ENCODE results near the gene CRYBG3.
"Not testable (repeated sequence)": the region's sequence is repeated elsewhere in the genome, so short reads cannot be mapped to it uniquely, and the experiment has no call there.

The CRYBG3 gene

DNA sequence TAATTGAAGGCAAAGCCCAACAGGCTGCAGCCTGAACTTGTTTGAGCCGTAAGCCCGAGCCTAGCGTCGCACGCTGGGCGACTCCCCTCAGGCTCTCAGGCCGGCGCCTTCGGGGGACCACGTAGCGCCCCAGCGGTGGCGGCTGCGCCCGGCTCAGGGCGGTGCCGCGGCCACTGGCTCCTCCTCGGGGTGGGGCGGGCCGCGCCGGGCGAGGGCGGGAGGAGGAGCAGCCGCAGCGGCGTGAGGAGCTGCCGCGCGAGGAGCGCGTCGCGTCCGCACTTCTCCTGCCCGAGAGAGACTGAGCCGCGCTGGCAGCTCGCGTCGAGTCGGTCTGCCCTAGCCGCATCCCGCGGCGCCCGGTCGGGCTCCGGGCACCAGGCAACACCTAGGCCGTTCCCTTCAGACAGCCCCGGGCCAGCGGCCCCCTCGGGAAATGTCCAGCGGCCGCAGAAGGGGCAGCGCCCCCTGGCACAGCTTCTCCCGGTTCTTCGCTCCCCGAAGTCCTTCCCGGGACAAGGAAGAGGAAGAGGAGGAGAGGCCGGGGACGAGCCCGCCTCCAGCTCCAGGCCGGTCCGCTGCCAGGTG is at the start of gene CRYBG3:
CRYBG3 (plus strand) TSS at position 238 of the 585 bp plus-strand sequence; CDS start at position 434, 196 bp downstream.
- DNase-seq (ENCODE audit: low read depth), result peak; percentile 66

DNA sequence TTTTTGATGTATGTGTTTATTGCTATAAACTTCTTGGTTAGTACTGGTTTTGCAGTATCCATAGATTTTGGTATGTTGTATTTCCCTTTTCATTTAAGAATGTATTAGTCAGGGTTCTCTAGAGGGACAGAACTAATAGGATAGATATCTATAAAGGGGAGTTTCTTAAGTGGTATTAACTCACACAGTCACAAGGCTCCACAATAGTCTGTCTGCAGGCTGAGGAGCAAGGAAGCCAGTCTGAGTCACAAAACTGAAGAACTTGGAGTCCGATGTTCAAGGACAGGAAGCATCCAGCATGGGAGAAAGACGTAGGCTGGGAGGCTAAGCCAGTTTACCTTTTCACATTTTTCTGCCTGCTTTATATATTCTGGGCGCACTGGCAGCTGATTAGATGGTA is 48.9 kb upstream of the CRYBG3 start:
- DNase-seq (ENCODE audit: low read depth), result no peak

DNA sequence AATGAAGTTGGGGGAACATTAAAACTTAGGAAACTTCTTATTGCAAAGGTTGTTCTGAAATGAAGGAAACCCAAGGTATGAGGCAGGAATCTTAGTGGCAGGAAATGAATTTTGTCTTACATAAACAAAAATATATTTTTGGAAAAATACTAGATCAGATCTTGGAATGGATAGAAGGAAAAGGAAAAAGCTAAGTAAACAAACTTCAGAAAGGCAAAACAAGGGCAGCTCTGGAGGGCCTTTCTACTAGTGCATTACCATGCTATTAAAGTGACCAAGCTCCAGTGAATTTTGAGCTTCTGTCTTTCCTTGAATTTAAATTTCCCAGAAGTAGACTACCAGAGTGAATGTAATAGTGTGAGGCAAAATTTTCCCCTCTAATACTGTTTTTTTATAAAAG is 43.7 kb upstream of the CRYBG3 start:
- no peak for DNase-seq (ENCODE audit: low read depth)

DNA sequence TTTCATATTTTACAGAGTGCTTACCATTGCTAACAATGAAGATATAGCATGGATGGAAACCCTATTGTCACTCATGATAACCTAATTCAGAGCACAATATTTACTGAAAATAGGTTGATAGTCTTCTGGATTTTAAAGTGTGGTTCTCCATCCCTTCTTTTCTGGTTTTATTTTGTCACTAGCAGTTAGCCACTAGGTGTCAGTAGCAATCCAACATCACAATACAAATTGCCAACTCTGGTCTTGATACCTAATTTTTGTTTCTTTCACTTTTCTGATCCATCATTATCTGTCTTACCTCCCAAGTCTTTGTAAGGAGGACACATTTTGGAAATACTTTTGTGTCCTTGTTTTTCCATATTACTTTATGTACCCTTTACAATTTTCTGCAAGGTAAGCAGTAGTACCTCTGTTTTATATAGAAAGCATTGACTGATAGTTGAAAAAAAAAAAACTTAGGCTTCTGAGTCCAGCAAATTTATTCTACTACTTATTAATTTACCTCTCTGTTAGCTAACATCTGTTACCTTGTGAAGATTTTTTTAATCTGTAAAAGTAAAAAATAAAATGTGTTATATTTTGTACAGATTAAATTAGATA is 28.3 kb upstream of the CRYBG3 start:
- no peak for DNase-seq (ENCODE audit: low read depth)

DNA sequence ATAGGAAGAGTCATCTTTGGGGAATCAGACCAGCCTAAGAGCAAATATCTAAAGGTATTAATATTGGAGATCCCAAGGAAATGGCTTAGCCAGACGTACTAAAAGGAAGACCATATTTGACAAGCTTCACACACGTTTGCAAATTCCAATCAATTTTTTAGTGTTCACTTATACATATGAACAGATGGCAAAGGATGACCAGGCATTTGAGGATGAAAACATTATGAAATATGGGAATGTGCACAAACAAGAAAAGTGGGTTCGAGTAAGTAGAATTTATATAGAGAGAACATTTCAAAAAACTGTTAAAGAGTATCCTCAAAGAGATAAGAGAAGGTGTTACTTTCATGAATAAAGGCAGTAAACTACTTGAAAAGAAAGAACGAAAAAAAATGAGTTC is 25.9 kb upstream of the CRYBG3 start:
- no peak for DNase-seq (ENCODE audit: low read depth)

DNA sequence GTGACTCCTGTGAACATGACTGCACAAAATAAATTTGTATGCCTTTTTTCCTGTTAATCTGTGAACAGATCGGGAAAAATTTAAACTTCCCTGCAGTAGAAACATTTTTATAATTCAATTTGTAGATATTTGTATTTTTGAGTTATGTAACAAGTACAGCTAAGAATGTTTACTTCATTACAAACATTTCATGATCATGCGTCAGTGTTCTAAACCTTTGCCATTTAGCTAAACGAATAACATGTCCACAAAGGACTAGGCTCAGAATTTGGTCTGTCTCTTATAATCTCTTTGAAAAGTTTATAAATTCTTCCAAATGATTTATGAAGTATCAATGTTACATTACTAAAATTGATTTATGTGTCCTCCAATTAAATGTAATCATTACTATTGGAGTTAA is 17.3 kb upstream of the CRYBG3 start:
- DNase-seq (ENCODE audit: low read depth), result no peak

DNA sequence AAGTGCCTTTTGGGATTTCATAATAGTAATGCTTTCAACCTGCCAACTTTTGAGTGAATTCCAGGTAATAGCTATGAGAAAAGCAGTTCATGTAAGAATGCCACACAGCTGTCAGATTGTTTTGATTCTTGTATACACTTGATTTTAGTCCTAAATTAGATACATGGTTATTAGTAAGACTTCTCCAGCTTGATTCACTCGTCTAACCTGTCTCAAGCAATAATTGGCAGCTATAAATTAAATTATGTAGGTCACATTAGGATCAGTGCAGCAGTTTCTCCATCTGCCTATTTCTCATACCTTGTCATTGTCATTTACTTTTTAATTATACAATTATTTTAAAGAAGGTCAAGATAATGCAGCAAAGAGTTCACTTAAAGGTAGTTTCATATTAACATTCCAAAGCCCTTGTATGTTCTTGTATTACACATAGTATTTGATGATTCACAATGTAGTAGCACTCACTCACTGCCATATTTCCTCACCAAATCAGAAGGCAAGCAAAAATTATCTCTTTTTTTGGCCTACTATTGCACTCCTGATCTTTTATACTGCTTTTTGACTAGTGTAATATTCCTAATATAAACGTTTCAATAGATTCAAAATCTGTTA is 10.9 kb upstream of the CRYBG3 start:
- DNase-seq (ENCODE audit: low read depth), result no peak

DNA sequence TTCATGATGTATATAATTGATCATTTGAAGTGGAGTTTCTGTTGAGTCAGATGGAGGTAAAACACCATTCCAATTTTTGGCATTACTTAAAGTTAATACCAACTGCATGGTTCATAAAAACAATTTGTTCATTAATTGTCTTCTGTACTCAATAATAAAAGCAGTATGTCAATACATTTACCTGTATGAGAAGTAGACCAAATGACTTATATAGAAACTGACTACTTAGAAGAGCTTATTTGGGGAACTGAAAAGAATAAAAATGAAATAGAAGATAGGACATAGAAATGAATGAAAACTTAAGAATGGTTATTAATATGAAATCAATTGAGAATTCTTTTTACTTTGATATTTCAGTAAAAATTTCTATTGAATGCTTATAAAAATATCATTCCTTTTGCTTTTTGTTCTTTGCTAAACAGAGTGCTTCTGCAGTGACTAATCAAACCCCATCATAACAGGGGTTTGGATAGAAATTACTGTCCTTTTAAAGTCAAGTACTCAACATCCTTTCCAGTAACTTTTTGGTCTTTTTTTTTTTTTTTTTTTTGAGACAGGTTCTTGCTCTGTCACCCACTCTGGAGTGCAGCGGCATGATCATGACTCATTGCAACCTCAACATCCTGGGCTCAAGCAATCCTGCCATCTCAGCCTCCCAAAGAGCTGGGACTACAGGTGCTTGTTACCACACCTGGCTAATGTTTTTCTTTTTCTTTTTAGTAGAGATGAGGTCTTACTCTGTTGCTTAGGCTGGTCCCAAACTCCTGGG is 6.5 kb upstream of the CRYBG3 start:
- DNase-seq (ENCODE audit: low read depth), result no peak

DNA sequence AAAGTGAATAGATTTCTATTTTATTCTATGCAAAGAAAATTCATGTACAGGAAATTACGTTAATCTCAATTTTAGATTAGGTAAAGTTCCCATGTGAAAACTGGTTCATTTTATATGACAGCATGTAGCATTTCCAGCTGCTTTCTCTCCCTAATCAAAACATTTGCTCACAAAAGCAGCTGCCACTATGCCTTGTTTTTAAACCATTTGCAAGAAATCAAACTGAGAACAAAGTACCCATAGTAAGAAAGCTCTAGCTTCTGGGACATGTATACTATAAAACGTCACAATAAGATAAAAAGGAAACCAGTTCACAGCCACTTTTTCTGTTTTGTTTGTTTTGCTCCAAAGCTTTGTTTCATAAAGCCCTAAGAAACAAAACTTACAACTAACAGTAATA is 5.0 kb upstream of the CRYBG3 start:
- no peak for DNase-seq (ENCODE audit: low read depth)

DNA sequence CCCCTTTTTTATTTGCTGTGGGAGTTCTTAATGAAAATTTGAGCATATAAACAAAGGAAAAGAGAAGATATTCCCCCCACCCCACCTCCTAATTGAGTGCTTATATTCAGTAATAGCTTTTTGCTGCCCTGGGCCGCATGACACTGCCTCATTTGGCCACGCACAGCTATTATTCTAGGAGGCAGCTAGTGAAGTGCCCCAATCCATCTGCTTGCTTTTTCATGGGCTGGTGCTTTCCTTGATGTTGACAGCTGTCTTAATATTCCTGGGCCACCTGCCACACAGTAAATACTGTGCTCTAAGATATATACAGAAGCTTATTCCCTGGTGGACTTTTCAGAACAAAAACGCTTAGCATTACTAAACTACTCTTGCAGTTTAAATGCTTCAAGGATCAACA is 3.8 kb upstream of the CRYBG3 start:
- no peak for DNase-seq (ENCODE audit: low read depth)

DNA sequence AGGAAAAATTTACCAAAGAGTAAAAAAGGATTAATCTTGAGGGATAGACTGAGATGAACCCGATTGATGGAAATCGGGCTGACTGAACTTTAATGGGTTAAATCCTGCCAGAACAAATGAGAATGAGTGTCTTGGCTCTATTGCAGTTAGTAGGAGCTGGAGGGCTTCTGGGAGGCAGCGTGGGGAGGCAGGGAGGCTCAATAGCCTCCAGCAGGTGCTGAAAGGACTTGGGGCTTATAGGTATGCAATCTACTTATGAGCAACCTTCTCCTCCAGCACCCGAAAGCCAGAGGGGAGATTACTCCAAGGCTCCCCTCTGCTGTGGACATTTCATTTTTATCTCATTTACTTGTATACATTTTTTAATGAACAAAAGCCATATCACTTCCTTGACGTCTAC is 1.0 kb upstream of the CRYBG3 start:
- no peak for DNase-seq (ENCODE audit: low read depth)

DNA sequence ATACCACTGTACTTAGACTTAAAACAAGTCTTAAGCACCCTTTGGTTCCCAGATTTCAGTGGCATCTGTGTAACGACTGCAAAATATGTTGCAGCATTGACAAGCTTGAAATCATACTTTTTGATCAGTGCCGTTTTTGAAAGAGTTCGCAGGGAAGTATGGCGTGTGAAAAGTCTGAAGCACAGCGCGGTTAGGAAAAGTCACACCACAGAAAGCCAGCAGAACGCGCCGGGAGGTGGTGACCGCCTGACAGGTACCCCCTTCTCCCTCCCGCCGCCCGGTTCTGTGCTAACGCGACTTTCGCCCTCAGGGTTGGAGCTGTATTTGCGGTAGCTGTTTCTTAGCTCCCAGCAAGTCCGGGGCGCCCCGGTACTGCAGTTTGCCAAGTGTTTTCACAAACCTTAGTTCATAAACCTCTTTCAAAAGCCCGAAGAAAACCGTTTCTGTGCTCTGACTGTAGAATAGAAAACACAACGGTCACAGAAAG is 481 bp upstream of the CRYBG3 start:
- peak; percentile 13 for DNase-seq (ENCODE audit: low read depth)

DNA sequence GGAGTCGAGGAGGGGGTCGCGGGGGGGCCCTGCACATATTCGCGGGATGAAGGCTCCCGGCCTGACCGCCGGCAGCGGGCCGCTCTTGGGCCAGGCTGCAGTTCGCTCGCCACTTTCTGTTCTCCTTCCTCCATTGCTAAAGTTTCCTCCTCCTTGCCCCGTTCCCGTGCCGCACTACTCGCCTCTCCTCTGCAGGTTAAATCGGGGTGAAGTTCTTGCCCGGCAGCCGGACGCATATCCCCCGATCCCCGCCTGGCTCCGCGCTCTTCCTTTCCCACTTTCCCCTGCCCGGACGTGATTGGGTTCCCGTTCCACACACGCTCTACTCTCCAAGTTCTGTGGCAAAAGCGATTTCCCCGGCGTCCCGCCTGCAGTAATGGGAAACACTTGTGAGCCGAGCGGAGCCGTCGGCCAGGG is 556 bp downstream of the CRYBG3 start:
- DNase-seq (ENCODE audit: low read depth), result no peak

DNA sequence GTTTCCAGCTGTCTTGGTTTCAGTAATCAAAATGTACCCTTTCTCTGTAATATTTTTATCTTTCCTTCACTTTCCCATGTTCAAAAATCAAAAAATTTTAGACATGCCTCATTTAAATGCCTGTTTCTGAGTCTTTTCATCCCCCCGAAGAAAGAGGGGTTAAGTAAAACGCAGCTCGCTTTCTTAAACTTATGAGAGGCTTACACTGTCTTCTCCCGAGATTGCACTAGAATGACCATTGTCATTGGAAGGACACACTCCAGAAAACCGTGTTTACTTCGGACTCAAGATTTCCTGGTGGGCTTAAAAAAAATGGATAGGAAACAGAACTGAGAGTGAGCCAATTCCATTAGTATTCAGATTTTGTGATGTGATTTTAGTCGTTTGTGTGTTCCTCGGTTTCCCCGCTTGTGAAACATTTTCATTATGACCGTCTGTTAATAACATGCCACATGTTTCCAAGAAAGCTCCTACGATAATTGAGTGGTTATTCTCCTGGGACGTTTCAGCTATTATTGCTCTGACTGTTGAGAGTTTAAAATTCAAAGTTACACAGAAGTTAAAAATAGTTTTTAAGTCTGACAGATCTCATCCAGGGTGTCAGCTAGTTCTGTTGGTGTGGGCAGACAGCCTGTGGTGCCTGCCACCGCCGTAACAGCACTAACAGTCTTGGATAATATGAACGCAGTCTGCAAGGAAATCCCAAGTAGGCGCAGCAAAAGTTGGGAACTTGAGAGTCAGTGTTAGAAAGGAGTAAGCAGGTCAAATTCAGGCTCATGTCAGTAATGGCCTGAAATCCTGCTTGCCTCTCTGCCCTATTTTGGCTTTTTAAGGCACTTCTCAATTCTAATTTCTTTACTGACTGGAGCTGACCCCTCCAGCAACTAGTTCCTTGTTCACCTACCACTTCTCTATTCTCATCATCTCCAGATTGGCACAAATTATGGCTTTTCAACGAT is 1.5 kb downstream of the CRYBG3 start:
- DNase-seq (ENCODE audit: low read depth), result no peak

DNA sequence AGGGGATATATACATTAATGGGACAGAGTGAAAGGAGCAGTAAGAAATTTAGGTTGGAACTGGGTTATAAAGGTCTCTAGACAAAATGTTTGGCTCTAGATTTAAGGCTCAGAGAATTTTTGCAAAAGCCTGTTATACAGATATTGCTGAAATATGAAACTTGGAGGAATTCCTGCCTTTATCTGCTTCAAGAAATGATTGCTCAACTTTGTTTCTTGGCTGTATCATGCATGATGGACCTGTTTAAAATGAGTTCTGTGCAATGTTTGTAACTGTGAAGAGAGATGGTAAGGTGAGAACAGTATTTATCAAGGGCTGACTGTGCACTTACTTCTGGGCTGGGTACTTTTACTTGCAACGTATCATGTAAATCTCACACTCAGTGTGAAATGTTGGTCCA is 3.3 kb downstream of the CRYBG3 start:
- DNase-seq (ENCODE audit: low read depth), result no peak

DNA sequence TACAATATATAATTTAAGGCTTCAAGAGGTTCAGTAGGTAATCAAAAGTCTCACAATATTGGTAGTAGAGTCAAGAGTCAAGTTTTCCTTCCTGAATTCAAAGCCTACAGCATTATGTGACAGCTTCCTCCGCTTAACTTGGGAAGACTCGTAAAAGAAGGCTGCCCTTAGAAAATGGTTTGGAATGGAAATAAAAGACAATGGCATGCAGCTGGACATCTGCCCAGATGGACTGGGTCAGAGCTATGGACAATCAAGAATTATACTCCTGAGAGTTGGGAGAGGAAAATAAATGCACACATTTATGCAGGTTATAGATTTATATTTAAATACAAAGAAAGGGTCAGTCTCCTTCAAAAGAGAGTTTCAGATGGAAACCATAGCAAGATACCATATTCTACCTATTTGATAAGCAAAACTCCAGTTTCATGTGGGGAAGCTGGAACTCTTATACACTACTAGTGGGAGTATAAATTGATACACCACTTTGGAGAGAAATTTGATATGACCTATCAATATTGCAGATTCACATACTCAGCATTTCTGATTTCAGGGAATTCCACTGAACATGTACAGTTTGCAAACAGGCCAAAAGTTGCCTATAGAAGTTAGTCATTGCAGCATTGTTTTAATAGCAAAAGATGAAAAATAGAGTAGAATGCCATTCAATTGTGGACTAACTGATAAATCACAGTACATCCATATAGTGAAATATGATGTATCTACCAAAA is 6.1 kb downstream of the CRYBG3 start:
- DNase-seq (ENCODE audit: low read depth), result no peak

DNA sequence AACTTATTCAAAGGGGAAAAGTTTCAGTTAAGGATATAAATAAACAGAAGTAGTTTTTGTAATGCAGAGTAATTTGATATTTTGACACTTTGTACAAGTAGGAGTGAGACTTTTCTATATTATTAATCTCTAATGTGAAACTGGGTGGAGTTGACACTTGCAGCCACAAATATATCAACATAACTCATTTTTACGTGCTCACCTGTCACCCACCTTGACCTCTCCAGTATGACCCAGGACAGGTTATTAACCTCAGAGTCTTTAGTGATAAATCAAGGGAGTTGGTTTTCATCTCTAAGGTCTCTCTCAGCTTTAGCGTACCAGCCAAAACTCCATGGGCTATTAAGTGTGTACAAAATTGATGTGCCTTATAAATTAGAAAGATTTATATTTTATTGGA is 7.4 kb downstream of the CRYBG3 start:
- no peak for DNase-seq (ENCODE audit: low read depth)

DNA sequence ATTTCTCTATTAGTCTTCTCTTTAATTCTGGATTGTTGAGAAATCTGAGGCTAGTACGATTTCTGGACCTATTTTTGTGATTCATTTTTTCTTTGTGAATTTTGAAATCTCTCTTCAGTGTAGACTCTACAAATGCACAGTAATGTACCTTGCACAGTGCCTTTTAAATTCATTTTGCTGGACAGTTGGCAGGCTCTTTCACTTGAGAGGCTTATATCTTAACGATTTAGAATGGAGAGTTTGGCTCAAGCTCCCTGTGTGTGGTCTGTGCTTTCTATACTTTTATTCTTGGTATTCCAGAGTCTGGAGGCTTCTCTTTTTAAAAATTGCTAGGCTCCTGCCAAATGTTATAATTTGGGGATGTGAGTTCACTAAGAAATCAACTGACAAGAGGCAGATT is 8.8 kb downstream of the CRYBG3 start:
- DNase-seq (ENCODE audit: low read depth), result no peak

DNA sequence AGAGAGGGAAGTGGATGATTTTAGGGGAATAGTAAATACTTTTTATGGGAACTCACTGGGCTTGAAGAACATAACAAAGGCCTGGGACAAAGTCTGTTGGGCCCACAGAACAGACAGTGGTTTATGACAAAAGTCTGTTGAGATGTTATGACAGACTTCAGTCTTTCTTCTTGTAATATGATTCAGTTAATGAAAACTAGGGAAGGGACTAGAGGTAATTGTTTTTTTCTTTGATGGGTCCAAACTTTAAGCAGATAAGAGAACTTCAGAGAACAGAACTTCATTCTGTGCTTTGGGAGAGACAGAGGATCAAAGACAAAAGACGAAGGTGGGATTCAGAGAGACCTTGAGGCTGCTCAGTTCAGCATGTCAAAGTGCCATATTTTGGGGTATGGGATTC is 9.3 kb downstream of the CRYBG3 start:
- no peak for DNase-seq (ENCODE audit: low read depth)

DNA sequence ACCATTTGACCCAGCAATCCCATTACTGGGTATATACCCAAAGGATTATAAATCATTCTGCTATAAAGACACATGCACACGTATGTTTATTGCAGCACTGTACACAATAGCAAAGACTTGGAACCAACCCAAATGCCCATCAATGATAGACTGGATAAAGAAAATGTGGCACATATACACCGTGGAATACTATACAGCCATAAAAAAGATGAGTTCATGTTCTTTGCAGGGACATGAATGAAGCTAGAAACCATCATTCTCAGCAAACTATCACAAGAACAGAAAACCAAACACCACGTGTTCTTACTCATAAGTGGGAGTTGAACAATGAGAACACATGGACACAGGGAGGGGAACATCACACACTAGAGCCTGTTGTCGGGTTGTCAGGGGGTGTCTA is 11.4 kb downstream of the CRYBG3 start:
- DNase-seq (ENCODE audit: low read depth), result not testable (repeated sequence)

DNA sequence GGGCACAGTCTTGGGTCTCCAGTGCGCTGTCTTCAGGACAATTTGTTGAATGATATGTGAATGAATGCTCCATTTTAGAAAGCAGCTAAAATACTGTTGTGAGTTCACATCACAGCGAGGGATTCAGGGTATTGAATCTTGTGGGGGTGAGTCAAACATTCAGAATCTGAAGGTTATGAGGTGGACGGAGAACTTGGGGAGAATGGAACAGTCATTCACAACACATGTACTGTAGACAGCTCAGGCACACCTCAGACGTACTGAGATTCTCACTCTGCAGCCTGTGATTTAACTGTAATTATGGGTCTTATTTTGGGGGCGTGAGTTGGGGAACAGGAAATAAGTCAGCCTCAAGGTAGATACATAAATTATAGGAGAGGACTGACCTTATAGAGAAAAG is 13.9 kb downstream of the CRYBG3 start:
- DNase-seq (ENCODE audit: low read depth), result no peak

All from stimulated activated CD8-positive, alpha-beta memory T cell treated with anti-CD3 and anti-CD28 coated beads, Interleukin-15, amount 100 ng/mL, for 24 hours (primary cell).